Transverse colon (tissue), 4 donors: ENCODE results near the gene ARHGEF7. TPM values are rescaled to one million over a fixed set of nuclear protein-coding genes. Genes with fewer than 3 reads are reported as not detected.

Experiments
- DNase-seq: peaks from one replicate; pipeline ENCODE4 v3.0.0-alpha.2; 2019
- H3K27ac ChIP-seq, 4 donors: fragments of 200-600 bp; sonication (generic); 2 replicates each; pipeline ENCODE4 v1.5.1; 2016 to 2018; ENCODE audit warnings: inconsistent platforms in 4 of 4
- H3K27me3 ChIP-seq: fragments of 200-600 bp; sonication (generic); 2 replicates; pipeline ENCODE4 v1.5.1; 2017; ENCODE audit warnings: inconsistent platforms
- H3K36me3 ChIP-seq, 4 donors: fragments of 200-600 bp; sonication (generic); 2 replicates each; pipeline ENCODE4 v1.5.1; 2017 to 2019; ENCODE audit warnings: inconsistent platforms in 4 of 4
- H3K4me1 ChIP-seq, 4 donors: fragments of 200-600 bp; sonication (generic); 2 replicates each; pipeline ENCODE4 v1.5.1; 2017 to 2020; ENCODE audit warnings: inconsistent platforms in 4 of 4
- H3K4me3 ChIP-seq, 4 donors: fragments of 200-600 bp; sonication (generic); 1 replicate in 1 of 4; 2 replicates in 3 of 4; pipeline versions ENCODE4 v1.5.1 to v1.6.1; 2017 to 2019; ENCODE audit warnings: inconsistent platforms in 4 of 4
- H3K9me3 ChIP-seq, 2 donors: fragments of 200-600 bp; sonication (generic); 2 replicates each; pipeline ENCODE4 v1.5.1; 2017 to 2019; ENCODE audit warnings: inconsistent platforms in 2 of 2
- EP300 ChIP-seq: sonication (generic); formaldehyde crosslinking; IDR thresholded peaks from one replicate; pipeline ENCODE4 v1.6.1; 2017; ENCODE audit warnings: antibody characterized with exemption, low read depth
- POLR2A ChIP-seq: fragments of 450-650 bp; IDR thresholded peaks from one replicate; pipeline ENCODE4 v1.6.1; 2016; ENCODE audit warnings: antibody characterized with exemption, mild to moderate bottlenecking, moderate library complexity
- POLR2AphosphoS5 ChIP-seq, 3 donors: sonication (generic); formaldehyde crosslinking; IDR thresholded peaks; one replicate each; pipeline ENCODE4 v1.6.1; 2016; ENCODE audit warnings: antibody characterized with exemption in 3 of 3
- WGBS, 2 donors: methylation state at CpG; one replicate each; pipeline ENCODE4 v1.1.5; 2018; ENCODE audit warnings: low coverage in 1 of 2; 5-methylcytosine and 5-hydroxymethylcytosine counted together
- in situ Hi-C, 4 donors: fragments of 200-750 bp; cut with MboI; loops; one replicate each; pipeline versions ENCODE4 v1.15.0 to v1.15.1; 2017; ENCODE audit warnings: low sequenced_read_pairs in 3 of 4, low pct_ligation_motif_present in 1 of 4, low pct_unique_long_range_greater_than_20kb in 1 of 4
- intact Hi-C: fragments of 100-400 bp; cut with DNase I; formaldehyde crosslinking; loops from one replicate; pipeline ENCODE4 v1.15.1; 2023; ENCODE audit warnings: low total_unique reads
- total RNA-seq, 4 donors: library from RNA; depleted of rRNA; stranded (reverse); fragments of >200 nt; gene quantifications; one replicate each; pipeline ENCODE4 v1.1.0, GENCODE V29; 2016
- TF ChIP-seq, protein P1 (sequence below), 5 experiments: fragments of 200-600 bp in 3 of 5; fragments of 450-650 bp in 2 of 5; sonication (generic) in 3 of 5; IDR thresholded peaks; 1 replicate in 2 of 5; 2 replicates in 3 of 5; pipeline ENCODE4 v1.5.1; 2016 to 2017; ENCODE audit warnings: antibody characterized with exemption in 5 of 5, inconsistent platforms in 3 of 5, mild to moderate bottlenecking in 2 of 5, moderate library complexity in 1 of 5

ARHGEF7 gene
- total RNA-seq, 4 donors from 2014 or later: 62.3 to 104 (median 75.6) TPM

DNA sequence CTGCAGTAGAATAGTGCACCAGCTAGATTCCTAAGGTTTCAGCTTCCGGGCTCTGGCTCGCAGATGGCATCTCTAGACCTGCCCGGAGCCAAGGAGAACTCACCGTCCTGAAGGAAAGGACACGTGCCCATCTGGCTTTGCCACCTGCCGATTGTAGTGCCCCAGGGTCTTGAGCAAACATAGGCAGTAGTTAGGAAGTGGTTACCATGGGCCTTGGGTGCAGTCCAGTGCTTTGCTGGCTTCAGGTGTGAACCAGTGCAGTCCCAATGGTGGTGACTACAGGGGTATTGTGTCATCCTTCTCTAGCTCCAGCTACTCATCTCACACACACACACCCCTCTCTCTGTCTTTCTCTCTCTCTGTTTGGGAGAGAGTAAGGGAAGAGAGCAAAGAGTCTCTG, 143.9 kb downstream of the ARHGEF7 start:
- no peaks in the 10 kb centered on the region for H3K9me3 ChIP-seq
- no peak for DNase-seq
- intact Hi-C loops: no loop called here
- H3K36me3 ChIP-seq: peaks cover 0 to 27% (median 7%) of the 10 kb centered on the region in 4 donors
- no peak overlapping the region for H3K27ac ChIP-seq
- H3K27me3 ChIP-seq: no peaks in the 10 kb centered on the region
- TF ChIP-seq EP300 (no peak), POLR2AphosphoS5 (IDR thresholded peaks at IDR 0.05) (no peak), POLR2A (no peak)
- TF ChIP-seq, protein P1, sequence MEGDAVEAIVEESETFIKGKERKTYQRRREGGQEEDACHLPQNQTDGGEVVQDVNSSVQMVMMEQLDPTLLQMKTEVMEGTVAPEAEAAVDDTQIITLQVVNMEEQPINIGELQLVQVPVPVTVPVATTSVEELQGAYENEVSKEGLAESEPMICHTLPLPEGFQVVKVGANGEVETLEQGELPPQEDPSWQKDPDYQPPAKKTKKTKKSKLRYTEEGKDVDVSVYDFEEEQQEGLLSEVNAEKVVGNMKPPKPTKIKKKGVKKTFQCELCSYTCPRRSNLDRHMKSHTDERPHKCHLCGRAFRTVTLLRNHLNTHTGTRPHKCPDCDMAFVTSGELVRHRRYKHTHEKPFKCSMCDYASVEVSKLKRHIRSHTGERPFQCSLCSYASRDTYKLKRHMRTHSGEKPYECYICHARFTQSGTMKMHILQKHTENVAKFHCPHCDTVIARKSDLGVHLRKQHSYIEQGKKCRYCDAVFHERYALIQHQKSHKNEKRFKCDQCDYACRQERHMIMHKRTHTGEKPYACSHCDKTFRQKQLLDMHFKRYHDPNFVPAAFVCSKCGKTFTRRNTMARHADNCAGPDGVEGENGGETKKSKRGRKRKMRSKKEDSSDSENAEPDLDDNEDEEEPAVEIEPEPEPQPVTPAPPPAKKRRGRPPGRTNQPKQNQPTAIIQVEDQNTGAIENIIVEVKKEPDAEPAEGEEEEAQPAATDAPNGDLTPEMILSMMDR (IDR thresholded peaks at IDR 0.05): no peak
- in situ Hi-C loops: loop anchor here in 1 of 4 donors (25.0 kb wide), 1 partner anchor 97 kb away; no protein-coding TSS in a partner anchor
- H3K4me3 ChIP-seq: no peak overlapping the region
- WGBS, 2 donors: 98% methylated on average over 6 of the region's 6 CpGs; no CpG with 5 or more reads in 1 of the 2 donors
- H3K4me1 ChIP-seq: no peaks in the 10 kb centered on the region

DNA sequence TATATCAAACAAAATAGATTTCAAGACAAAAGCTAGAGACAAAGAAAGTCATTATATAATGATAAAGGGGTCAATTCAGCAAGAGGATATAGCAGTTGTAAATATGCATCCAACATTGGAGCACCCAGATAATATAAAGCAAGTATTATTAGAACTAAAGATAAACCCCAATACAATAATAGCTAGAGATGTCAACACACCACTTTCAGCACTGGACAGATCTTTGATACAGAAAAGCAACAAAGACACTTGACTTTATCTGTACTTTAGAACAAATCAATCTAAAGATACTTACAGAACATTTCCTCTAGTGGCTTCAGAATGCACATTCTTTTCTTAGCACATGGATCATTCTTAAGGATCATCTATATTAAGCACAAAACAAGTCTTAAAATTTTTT, 146.2 kb downstream of the ARHGEF7 start:
- no peak for TF ChIP-seq POLR2A
- TF ChIP-seq, protein P1 (IDR thresholded peaks at IDR 0.05): no peak
- TF ChIP-seq EP300: no peak
- no peak for TF ChIP-seq POLR2AphosphoS5 (IDR thresholded peaks at IDR 0.05)
- intact Hi-C loops: no loop called here
- no peak overlapping the region for H3K27ac ChIP-seq
- DNase-seq: no peak
- in situ Hi-C loops: loop anchor here in 1 of 4 donors (25.0 kb wide), 1 partner anchor 99 kb away; no protein-coding TSS in a partner anchor
- no peaks in the 10 kb centered on the region for H3K27me3 ChIP-seq
- no peaks in the 10 kb centered on the region for H3K4me1 ChIP-seq
- peaks cover 0 to 27% (median 7%) of the 10 kb centered on the region in 4 donors for H3K36me3 ChIP-seq
- no peak overlapping the region for H3K4me3 ChIP-seq
- H3K9me3 ChIP-seq: no peaks in the 10 kb centered on the region

DNA sequence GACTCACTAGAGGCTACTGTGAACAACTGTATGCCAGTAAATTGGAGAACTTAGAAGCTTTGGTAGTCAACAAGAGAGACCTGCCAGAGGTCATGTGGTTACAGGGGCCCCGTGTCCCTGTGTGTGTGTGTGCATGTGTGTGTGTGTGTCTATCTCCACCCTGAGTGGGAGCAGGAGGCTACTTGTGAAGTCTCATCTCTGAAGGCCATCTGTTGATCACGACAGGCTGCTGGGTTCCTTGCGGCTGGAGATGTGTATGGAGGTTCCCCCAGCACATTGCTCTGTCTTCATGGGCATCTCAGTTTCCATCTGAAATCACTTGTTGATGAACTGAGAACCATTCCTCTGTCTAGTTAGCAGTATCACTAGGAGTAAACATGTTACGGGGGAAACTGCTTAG, 147.2 kb downstream of the ARHGEF7 start:
- intact Hi-C loops: no loop called here
- no peaks in the 10 kb centered on the region for H3K4me1 ChIP-seq
- no peaks in the 10 kb centered on the region for H3K9me3 ChIP-seq
- peaks cover 0 to 23% (median 7%) of the 10 kb centered on the region in 4 donors for H3K36me3 ChIP-seq
- no peaks in the 10 kb centered on the region for H3K27me3 ChIP-seq
- no peak for TF ChIP-seq EP300
- TF ChIP-seq POLR2AphosphoS5 (IDR thresholded peaks at IDR 0.05): no peak
- TF ChIP-seq POLR2A: no peak
- TF ChIP-seq, protein P1 (IDR thresholded peaks at IDR 0.05): no peak
- H3K4me3 ChIP-seq: no peak overlapping the region
- H3K27ac ChIP-seq: no peak overlapping the region
- 86 to 98% methylated on average over 1 to 4 of the region's 4 CpGs for WGBS, 2 donors
- in situ Hi-C loops: loop anchor here in 1 of 4 donors (25.0 kb wide), 1 partner anchor 100 kb away; no protein-coding TSS in a partner anchor
- no peak for DNase-seq

DNA sequence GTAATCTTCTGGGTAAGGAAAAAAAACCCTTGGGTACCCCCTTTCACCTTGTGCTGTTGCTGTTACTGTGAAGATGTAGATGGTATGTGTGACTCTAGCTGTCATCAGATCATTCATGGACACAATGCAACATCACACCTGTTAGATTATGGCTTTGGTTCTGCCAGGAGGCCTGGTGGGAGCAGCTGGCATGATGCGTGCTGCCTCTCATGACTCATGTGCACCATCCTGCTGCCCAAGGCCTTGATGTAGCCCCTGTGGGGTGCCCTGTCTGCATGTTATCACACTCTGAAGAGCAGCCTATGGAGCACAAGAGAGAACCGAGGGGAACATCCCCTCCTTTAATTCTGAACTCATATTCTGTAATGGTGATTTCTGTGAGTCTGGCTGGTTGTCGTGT, 147.6 kb downstream of the ARHGEF7 start:
- H3K4me3 ChIP-seq: no peak overlapping the region
- H3K36me3 ChIP-seq: peaks cover 0 to 19% (median 5%) of the 10 kb centered on the region in 4 donors
- no peaks in the 10 kb centered on the region for H3K9me3 ChIP-seq
- in situ Hi-C loops: loop anchor here in 1 of 4 donors (25.0 kb wide), 1 partner anchor 100 kb away; no protein-coding TSS in a partner anchor
- no peak for DNase-seq
- no peak overlapping the region for H3K27ac ChIP-seq
- intact Hi-C loops: no loop called here
- H3K4me1 ChIP-seq: no peaks in the 10 kb centered on the region
- no peaks in the 10 kb centered on the region for H3K27me3 ChIP-seq
- no peak for TF ChIP-seq POLR2A
- TF ChIP-seq POLR2AphosphoS5 (IDR thresholded peaks at IDR 0.05): no peak
- TF ChIP-seq, protein P1 (IDR thresholded peaks at IDR 0.05): no peak
- TF ChIP-seq EP300: no peak
- WGBS, 2 donors: 95% methylated on average over 3 of the region's 3 CpGs; no CpG with 5 or more reads in 1 of the 2 donors
